ENCODE results near the gene FTSJ3.
"Not testable (repeated sequence)": the region's sequence is repeated elsewhere in the genome, so short reads cannot be mapped to it uniquely, and the experiment has no call there.

Gene FTSJ3

GRCh38 chr17:63826468-63827001, 928 bp downstream of the FTSJ3 start:
- DNase-seq: no peak

GRCh38 chr17:63824362-63824761, 3.1 kb downstream of the FTSJ3 start:
- no peak for DNase-seq

- no peak for DNase-seq
Measured at GRCh38 chr17:63823659-63824331, 3.7 kb downstream of the FTSJ3 start.

- DNase-seq: no peak
Measured at GRCh38 chr17:63822537-63822936, 4.9 kb downstream of the FTSJ3 start.

GRCh38 chr17:63821804-63822203, 5.7 kb downstream of the FTSJ3 start:
- DNase-seq: no peak

GRCh38 chr17:63820963-63821561, 6.4 kb downstream of the FTSJ3 start:
- no peak for DNase-seq

GRCh38 chr17:63819585-63820537, 7.6 kb downstream of the FTSJ3 start:
- DNase-seq: no peak

- DNase-seq: no peak
Measured at GRCh38 chr17:63819131-63819530, 8.3 kb downstream of the FTSJ3 start.

- no peak for DNase-seq
Measured at GRCh38 chr17:63817736-63818385, 9.6 kb downstream of the FTSJ3 start.

- no peak for DNase-seq
Measured at GRCh38 chr17:63816669-63817068, 10.8 kb downstream of the FTSJ3 start.

- DNase-seq: no peak
Measured at GRCh38 chr17:63816123-63816522, 11.3 kb downstream of the FTSJ3 start.

GRCh38 chr17:63809970-63810369, 17.5 kb downstream of the FTSJ3 start:
- DNase-seq: no peak

- DNase-seq: no peak
Measured at GRCh38 chr17:63805591-63805990, 21.9 kb downstream of the FTSJ3 start.

GRCh38 chr17:63804328-63804727, 23.1 kb downstream of the FTSJ3 start:
- DNase-seq: no peak

- DNase-seq: no peak
Measured at GRCh38 chr17:63800783-63801182, 26.7 kb downstream of the FTSJ3 start.

GRCh38 chr17:63798572-63799106, 28.8 kb downstream of the FTSJ3 start:
- DNase-seq: no peak

- not testable (repeated sequence) for DNase-seq
Measured at GRCh38 chr17:63796375-63796774, 31.1 kb downstream of the FTSJ3 start.

- no peak for DNase-seq
Measured at GRCh38 chr17:63792055-63792729, 35.3 kb downstream of the FTSJ3 start.

- no peak for DNase-seq
Measured at GRCh38 chr17:63790057-63790456, 37.4 kb downstream of the FTSJ3 start.

- no peak for DNase-seq
Measured at GRCh38 chr17:63786971-63787711, 40.3 kb downstream of the FTSJ3 start.

- DNase-seq: no peak
Measured at GRCh38 chr17:63786117-63786516, 41.3 kb downstream of the FTSJ3 start.

All from GF-D8 (cell line).